Activated naive CD8-positive, alpha-beta T cell treated with anti-CD3 and anti-CD28 coated beads, Interleukin-2, amount 50 U/mL, for 24 hours (primary cell): ENCODE results near the gene ANK2.
A peak's percentile ranks its signal among the peaks of the same experiment; 100 is the strongest.

Experiments used
- ATAC-seq: fragments of 150-1000 bp; cut with Tn5 transposase; one replicate; pipeline ENCODE4 v1.10.0; 2021
- DNase-seq: peaks from one replicate; pipeline ENCODE4 v3.0.0; 2021
- H3K27ac Mint-ChIP-seq: one replicate; pipeline ENCODE4 v1.8.0; 2021; ENCODE audit warnings: mild to moderate bottlenecking, mixed read lengths
- H3K27me3 Mint-ChIP-seq: one replicate; pipeline ENCODE4 v1.8.0; 2021; ENCODE audit warnings: mixed read lengths
- H3K36me3 Mint-ChIP-seq: one replicate; pipeline ENCODE4 v1.8.0; 2021; ENCODE audit warnings: low read depth, mixed read lengths
- H3K4me1 Mint-ChIP-seq: one replicate; pipeline ENCODE4 v1.8.0; 2021; ENCODE audit warnings: mixed read lengths
- H3K4me3 Mint-ChIP-seq: one replicate; pipeline ENCODE4 v1.8.0; 2021; ENCODE audit warnings: mild to moderate bottlenecking, moderate library complexity, mixed read lengths
- H3K9me3 Mint-ChIP-seq: one replicate; pipeline ENCODE4 v1.8.0; 2021; ENCODE audit warnings: mixed read lengths

ANK2 gene

GRCh38 chr4:113389160-113389559 lies 339.7 kb downstream of the ANK2 start:
- Mint-ChIP-seq H3K4me1 (peaks cover 13% of the 10 kb centered on the region), H3K4me3 (no peak overlapping the region), H3K36me3 (no peaks in the 10 kb centered on the region), H3K9me3 (no peaks in the 10 kb centered on the region), H3K27me3 (no peaks in the 10 kb centered on the region), H3K27ac (no peak overlapping the region)
- DNase-seq (no peak), ATAC-seq (no peak)

- Mint-ChIP-seq H3K4me3 (no peak overlapping the region), H3K27me3 (no peaks in the 10 kb centered on the region), H3K27ac (no peak overlapping the region), H3K9me3 (no peaks in the 10 kb centered on the region), H3K4me1 (peaks cover 5% of the 10 kb centered on the region), H3K36me3 (no peaks in the 10 kb centered on the region)
- no peak for ATAC-seq
- DNase-seq: no peak
These were observed 341.4 kb downstream of the ANK2 start for GRCh38 chr4:113390850-113391249.

DNA sequence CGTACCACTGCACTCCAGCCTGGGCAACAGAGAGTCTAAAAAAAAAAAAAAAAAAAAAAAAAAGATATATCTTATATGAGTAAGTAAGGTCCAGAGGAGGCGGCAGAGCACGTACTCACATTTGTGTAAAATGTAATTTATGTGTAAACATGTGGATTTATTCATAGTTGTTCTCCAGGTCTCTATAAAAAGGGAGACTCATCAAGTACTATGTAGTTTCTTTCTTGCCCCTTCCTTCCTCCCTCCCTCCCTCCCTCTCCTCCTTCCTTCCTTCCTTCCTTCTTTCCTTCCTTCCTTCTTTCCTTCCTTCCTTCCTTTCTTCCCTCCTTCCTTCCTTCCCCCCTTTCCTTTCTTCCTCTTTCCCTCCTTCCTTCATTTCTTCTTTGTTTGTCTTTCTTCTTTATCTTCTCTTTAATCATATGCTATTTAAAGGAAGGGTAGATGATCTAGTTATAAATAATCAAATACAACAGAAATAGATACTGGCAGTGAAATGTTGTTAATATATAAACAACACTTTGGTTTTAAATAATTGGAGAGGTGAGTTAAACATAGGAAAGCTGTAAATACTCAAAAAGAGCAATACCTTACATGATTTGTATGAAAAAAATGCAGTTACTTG lies 344.8 kb downstream of the ANK2 start:
- Mint-ChIP-seq H3K9me3 (no peaks in the 10 kb centered on the region), H3K4me1 (peaks cover 5% of the 10 kb centered on the region), H3K4me3 (no peak overlapping the region), H3K27ac (no peak overlapping the region), H3K36me3 (no peaks in the 10 kb centered on the region), H3K27me3 (no peaks in the 10 kb centered on the region)
- no peak for ATAC-seq
- no peak for DNase-seq

GRCh38 chr4:113394730-113395530 lies 345.5 kb downstream of the ANK2 start:
- no peaks in the 10 kb centered on the region for H3K36me3 Mint-ChIP-seq
- DNase-seq (peak; percentile 38), ATAC-seq (peak; percentile 94)
- H3K27me3 Mint-ChIP-seq: no peaks in the 10 kb centered on the region
- H3K9me3 Mint-ChIP-seq: no peaks in the 10 kb centered on the region
- no peak overlapping the region for H3K4me3 Mint-ChIP-seq
- peaks cover 5% of the 10 kb centered on the region for H3K4me1 Mint-ChIP-seq
- no peak overlapping the region for H3K27ac Mint-ChIP-seq

DNA sequence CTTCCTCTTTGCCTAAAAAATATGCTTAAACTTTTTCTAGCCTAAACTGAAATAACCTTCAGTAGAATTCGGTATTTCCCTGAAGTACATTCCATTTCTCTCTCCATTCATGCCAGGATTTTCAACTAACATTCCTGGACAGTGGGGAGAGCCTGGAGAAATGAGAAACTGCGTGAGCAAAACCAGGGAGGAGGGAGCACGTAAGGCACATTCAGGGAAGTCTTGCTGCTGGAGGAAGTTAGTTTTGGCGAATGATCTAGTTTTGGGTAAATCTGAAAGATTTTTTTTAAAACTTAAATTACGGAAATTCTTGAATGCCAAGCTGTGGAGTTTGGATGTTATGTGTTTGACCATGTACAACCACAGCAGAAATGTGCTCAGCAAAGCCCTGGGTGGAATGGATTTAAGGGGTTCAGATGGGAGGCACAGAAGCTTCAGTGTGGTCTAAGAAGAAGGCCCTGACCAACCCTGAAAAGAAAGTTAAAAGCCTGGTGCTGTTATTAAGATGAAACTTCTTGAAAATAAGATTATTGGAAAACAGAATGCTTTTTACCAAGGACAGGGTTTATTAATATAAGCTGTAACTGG lies 347.8 kb downstream of the ANK2 start:
- Mint-ChIP-seq H3K4me1 (peaks cover 5% of the 10 kb centered on the region), H3K36me3 (no peaks in the 10 kb centered on the region), H3K9me3 (no peaks in the 10 kb centered on the region), H3K27ac (no peak overlapping the region), H3K4me3 (no peak overlapping the region), H3K27me3 (no peaks in the 10 kb centered on the region)
- ATAC-seq (no peak), DNase-seq (no peak)

DNA sequence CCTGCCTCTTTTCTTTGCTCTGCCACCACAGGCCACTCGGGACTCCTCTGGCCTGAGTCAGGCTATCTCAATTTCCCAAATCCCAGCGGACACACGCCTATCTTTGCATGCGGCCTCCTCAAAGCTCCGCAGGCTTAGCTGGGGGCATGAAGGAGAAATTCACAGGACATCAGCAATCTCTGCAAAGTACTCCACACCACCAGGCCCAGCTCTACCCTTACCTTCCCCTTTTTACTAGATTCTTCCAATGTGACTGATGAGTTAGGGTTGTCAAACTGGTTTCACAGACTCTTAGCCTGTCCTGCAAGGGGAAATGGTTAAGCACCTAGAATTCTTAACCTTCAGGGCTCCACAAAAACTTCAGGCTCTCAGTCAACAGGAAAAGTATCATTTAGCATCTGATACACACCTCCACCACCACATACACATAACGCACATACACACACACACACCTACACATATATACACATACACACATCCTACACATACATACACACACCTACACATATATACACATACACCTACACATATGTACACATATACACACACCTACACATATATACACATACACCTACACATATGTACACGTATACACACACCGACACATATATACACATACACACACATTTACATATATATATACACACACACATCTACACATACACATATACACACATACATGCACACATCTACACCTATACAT lies 349.1 kb downstream of the ANK2 start:
- Mint-ChIP-seq H3K9me3 (no peaks in the 10 kb centered on the region), H3K27ac (no peak overlapping the region), H3K4me1 (peaks cover 5% of the 10 kb centered on the region), H3K27me3 (peaks cover 3% of the 10 kb centered on the region), H3K4me3 (no peak overlapping the region), H3K36me3 (no peaks in the 10 kb centered on the region)
- DNase-seq (no peak), ATAC-seq (no peak)

GRCh38 chr4:113404167-113404571 lies 354.7 kb downstream of the ANK2 start:
- H3K4me3 Mint-ChIP-seq: no peak overlapping the region
- no peak for DNase-seq
- H3K36me3 Mint-ChIP-seq: no peaks in the 10 kb centered on the region
- no peaks in the 10 kb centered on the region for H3K4me1 Mint-ChIP-seq
- H3K27ac Mint-ChIP-seq: no peak overlapping the region
- no peaks in the 10 kb centered on the region for H3K9me3 Mint-ChIP-seq
- peaks cover 5% of the 10 kb centered on the region for H3K27me3 Mint-ChIP-seq
- ATAC-seq: no peak

DNA sequence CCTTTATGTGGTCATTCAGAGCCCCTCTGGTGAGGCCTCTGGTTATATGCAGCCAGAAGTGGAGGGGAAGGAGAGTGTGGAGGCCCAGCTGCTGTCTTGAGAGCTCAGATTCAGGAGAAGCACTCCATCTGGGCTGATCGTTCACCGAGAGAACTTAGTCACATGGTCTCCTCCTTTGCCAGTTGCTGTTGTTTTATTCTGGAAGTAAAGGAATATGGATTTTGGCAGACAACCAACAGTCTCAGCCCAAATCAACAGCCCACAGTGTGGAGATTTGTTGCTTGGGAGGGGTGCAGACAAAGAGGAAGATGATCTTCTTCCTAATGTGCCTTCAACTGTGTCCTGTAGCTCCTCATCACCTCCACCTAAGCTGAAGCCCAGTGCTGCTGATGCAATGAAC lies 355.4 kb downstream of the ANK2 start:
- no peak for ATAC-seq
- H3K27me3 Mint-ChIP-seq: peaks cover 8% of the 10 kb centered on the region
- H3K27ac Mint-ChIP-seq: no peak overlapping the region
- no peaks in the 10 kb centered on the region for H3K36me3 Mint-ChIP-seq
- H3K4me1 Mint-ChIP-seq: no peaks in the 10 kb centered on the region
- no peaks in the 10 kb centered on the region for H3K9me3 Mint-ChIP-seq
- no peak overlapping the region for H3K4me3 Mint-ChIP-seq
- no peak for DNase-seq

- H3K36me3 Mint-ChIP-seq: no peaks in the 10 kb centered on the region
- H3K4me3 Mint-ChIP-seq: no peak overlapping the region
- no peaks in the 10 kb centered on the region for H3K9me3 Mint-ChIP-seq
- ATAC-seq: no peak
- peaks cover 5% of the 10 kb centered on the region for H3K4me1 Mint-ChIP-seq
- no peak overlapping the region for H3K27ac Mint-ChIP-seq
- no peak for DNase-seq
- peaks cover 9% of the 10 kb centered on the region for H3K27me3 Mint-ChIP-seq
These were observed 356.6 kb downstream of the ANK2 start for GRCh38 chr4:113405874-113406722.

DNA sequence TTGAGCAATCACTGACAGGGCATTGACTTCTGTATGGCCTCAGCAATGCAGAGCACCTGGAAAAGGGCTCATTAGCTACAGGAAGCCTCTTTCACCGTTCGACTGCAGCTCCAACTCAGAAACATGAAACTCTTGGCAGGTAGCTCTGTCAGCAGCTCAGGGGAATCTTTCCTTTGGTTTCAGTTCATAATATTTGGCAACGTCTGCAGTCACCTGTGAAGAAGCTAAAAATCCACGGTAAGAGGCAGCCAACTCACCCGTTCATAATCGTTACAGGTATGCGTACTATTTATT lies 357.2 kb downstream of the ANK2 start:
- no peak for ATAC-seq
- Mint-ChIP-seq H3K27ac (no peak overlapping the region), H3K27me3 (peaks cover 10% of the 10 kb centered on the region), H3K36me3 (no peaks in the 10 kb centered on the region), H3K9me3 (no peaks in the 10 kb centered on the region), H3K4me3 (no peak overlapping the region), H3K4me1 (peaks cover 5% of the 10 kb centered on the region)
- DNase-seq: no peak

DNA sequence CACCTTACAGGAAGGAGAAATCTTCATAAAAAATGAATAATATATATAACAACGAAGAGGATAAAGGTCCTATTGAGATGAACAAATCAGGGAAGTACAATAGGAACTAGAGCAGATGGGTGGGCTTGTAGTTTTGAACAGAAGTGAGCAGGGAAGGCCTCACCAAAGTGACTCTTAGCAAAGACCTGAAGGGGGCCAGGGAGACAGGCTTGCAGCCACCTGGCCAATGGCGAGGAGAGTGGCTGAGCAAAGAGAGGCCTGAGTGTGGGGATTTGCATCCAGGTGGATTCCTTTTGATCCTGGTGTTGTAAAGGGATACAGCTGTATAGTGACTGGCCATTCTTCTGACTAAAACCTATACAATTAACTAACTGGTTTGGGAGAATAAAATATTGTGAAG lies 358.0 kb downstream of the ANK2 start:
- H3K27me3 Mint-ChIP-seq: peaks cover 13% of the 10 kb centered on the region
- ATAC-seq: no peak
- H3K4me1 Mint-ChIP-seq: peaks cover 5% of the 10 kb centered on the region
- no peak overlapping the region for H3K4me3 Mint-ChIP-seq
- no peak overlapping the region for H3K27ac Mint-ChIP-seq
- no peaks in the 10 kb centered on the region for H3K9me3 Mint-ChIP-seq
- no peak for DNase-seq
- H3K36me3 Mint-ChIP-seq: no peaks in the 10 kb centered on the region

- no peaks in the 10 kb centered on the region for H3K9me3 Mint-ChIP-seq
- H3K27ac Mint-ChIP-seq: no peak overlapping the region
- H3K4me1 Mint-ChIP-seq: peaks cover 5% of the 10 kb centered on the region
- ATAC-seq: no peak
- no peak overlapping the region for H3K4me3 Mint-ChIP-seq
- peaks cover 15% of the 10 kb centered on the region for H3K27me3 Mint-ChIP-seq
- no peaks in the 10 kb centered on the region for H3K36me3 Mint-ChIP-seq
- no peak for DNase-seq
These were observed 359.7 kb downstream of the ANK2 start for GRCh38 chr4:113409181-113409580.

- Mint-ChIP-seq H3K36me3 (no peaks in the 10 kb centered on the region), H3K9me3 (no peaks in the 10 kb centered on the region), H3K4me1 (peaks cover 5% of the 10 kb centered on the region), H3K27ac (no peak overlapping the region), H3K4me3 (no peak overlapping the region), H3K27me3 (peaks cover 17% of the 10 kb centered on the region)
- ATAC-seq: no peak
- no peak for DNase-seq
These were observed 361.2 kb downstream of the ANK2 start for GRCh38 chr4:113410686-113411085.

GRCh38 chr4:113411496-113411938 lies 362.1 kb downstream of the ANK2 start:
- H3K9me3 Mint-ChIP-seq: no peaks in the 10 kb centered on the region
- peaks cover 17% of the 10 kb centered on the region for H3K27me3 Mint-ChIP-seq
- no peak for ATAC-seq
- no peaks in the 10 kb centered on the region for H3K36me3 Mint-ChIP-seq
- no peak overlapping the region for H3K27ac Mint-ChIP-seq
- no peak for DNase-seq
- peaks cover 5% of the 10 kb centered on the region for H3K4me1 Mint-ChIP-seq
- no peak overlapping the region for H3K4me3 Mint-ChIP-seq
